ENCODE results near the gene GPS1. TPM values are rescaled to one million over a fixed set of nuclear protein-coding genes. Genes with fewer than 3 reads are reported as not detected.

Gene GPS1
- total RNA-seq, 6 donors from 2014 or later = 55.2 to 147 (median 108) TPM

DNA sequence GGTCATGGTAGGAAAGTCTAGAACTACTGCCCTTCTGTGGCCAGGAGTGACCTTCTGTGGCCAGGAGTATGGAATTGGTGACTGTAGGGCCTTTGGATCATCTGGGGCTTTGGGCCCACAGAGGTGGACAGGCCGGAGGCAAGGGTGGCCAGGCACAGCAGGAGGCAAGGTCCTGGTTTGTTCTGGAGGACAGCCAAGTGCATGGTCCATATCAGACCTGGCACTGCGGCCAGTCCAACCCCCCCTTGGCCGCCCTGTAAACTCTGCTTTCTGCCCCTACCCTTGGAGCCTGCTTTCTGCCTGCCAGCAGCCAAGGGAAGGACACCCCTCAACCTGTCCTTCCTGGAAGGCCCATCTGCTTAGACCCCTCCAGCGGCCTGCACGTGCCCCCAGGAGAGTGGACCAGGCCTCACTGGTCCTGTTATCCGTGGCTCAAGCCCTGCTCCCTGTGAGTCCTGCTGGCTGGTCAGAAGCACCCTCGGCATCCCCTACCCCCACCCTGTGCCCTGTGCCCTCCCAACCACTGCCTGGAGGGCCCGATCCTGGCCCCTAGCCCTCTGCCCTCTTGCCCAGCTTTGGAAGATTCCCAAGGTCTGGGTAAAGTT is 11.9 kb upstream of the GPS1 start:
- DNase-seq (peak in 1 of 2 donors; percentile 36), ATAC-seq (ENCODE audit: low FRiP score in 2 of 2) (no peak)
- Histone ChIP-seq H3K27me3 (no peaks in the 10 kb centered on the region), H3K9me3 (no peaks in the 10 kb centered on the region), H3K4me1 (peaks cover 14 to 26% (median 19%) of the 10 kb centered on the region in 4 donors), H3K4me3 (no peak overlapping the region), H3K36me3 (peaks cover 0 to 13% (median 0%) of the 10 kb centered on the region in 4 donors), H3K27ac (no peak overlapping the region)
- no peak for TF ChIP-seq POLR2AphosphoS5 (IDR thresholded peaks at IDR 0.05)
- TF ChIP-seq POLR2A (IDR thresholded peaks at IDR 0.05) = no peak
- no peak for TF ChIP-seq EP300 (IDR thresholded peaks at IDR 0.05)
- TF ChIP-seq, protein P1, sequence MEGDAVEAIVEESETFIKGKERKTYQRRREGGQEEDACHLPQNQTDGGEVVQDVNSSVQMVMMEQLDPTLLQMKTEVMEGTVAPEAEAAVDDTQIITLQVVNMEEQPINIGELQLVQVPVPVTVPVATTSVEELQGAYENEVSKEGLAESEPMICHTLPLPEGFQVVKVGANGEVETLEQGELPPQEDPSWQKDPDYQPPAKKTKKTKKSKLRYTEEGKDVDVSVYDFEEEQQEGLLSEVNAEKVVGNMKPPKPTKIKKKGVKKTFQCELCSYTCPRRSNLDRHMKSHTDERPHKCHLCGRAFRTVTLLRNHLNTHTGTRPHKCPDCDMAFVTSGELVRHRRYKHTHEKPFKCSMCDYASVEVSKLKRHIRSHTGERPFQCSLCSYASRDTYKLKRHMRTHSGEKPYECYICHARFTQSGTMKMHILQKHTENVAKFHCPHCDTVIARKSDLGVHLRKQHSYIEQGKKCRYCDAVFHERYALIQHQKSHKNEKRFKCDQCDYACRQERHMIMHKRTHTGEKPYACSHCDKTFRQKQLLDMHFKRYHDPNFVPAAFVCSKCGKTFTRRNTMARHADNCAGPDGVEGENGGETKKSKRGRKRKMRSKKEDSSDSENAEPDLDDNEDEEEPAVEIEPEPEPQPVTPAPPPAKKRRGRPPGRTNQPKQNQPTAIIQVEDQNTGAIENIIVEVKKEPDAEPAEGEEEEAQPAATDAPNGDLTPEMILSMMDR (IDR thresholded peaks at IDR 0.05) = no peak
- 96 to 97% methylated on average over 5 to 8 of the region's 8 CpGs for WGBS, 2 donors

DNA sequence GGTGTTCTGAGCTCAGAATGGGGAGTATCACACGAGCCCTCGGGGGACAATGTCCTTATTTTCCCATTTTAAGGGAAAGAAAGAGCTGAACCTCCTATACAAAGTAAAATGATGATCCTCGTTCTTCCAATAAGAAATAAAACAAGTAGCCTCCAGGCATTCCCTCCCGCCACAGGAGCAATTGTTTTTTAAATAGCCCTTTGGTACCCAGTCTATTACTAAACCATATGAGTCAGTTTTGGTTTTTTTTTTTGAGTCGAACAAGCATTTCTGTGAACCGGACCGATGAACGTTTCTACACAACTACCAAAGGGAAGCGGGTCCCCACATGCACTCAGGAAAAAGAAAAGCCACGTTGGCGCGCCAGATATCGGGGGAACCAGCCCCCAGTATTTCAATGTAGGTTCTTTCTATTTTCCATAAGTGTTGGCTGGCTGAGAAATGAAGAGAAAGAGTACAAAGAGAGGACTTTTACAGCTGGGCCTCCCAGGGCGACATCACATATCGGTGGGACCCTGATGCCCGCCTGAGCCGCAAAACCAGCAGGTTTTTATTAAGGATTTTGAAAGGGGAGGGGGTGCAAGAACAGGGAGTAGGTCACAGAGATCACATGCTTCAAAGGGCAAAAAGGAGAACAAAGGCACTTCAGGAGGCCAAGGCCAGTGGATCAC is 10.4 kb upstream of the GPS1 start:
- Histone ChIP-seq H3K4me3 (no peak overlapping the region), H3K4me1 (peaks cover 6 to 18% (median 13%) of the 10 kb centered on the region in 4 donors), H3K9me3 (no peaks in the 10 kb centered on the region), H3K36me3 (no peaks in the 10 kb centered on the region), H3K27ac (no peak overlapping the region), H3K27me3 (no peaks in the 10 kb centered on the region)
- TF ChIP-seq POLR2A (IDR thresholded peaks at IDR 0.05) = no peak
- TF ChIP-seq, protein P1 (IDR thresholded peaks at IDR 0.05) = no peak
- TF ChIP-seq EP300 (IDR thresholded peaks at IDR 0.05) = no peak
- TF ChIP-seq POLR2AphosphoS5 (IDR thresholded peaks at IDR 0.05) = no peak
- ATAC-seq (ENCODE audit: low FRiP score in 2 of 2) (no peak), DNase-seq (peak in 1 of 2 donors; percentile 2)
- 86% methylated on average over 17 of the region's 17 CpGs for WGBS, 2 donors

DNA sequence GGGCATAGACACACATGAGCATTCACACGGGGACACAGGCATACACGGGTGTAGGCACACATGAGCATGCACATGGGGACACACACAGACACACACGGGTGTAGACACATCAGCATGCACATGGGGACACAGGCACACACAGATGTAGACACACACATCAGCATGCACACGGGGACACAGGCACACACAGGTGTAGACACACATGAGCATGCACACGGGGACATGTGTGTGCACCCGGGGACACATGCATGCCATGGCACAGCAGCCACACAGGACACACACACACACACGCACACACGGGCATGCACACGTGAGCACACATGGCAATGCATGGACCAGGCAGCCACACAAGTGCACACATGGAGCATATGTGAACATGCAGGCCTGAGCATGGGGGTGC is 9.0 kb upstream of the GPS1 start:
- H3K4me3 ChIP-seq = no peak overlapping the region
- no peaks in the 10 kb centered on the region for H3K9me3 ChIP-seq
- DNase-seq = peak in 1 of 2 donors; percentile 27
- H3K36me3 ChIP-seq = peaks cover 0 to 10% (median 3%) of the 10 kb centered on the region in 4 donors
- WGBS, 2 donors = 62 to 95% methylated on average over 2 to 9 of the region's 9 CpGs
- no peak for TF ChIP-seq EP300 (IDR thresholded peaks at IDR 0.05)
- no peak for TF ChIP-seq POLR2A (IDR thresholded peaks at IDR 0.05)
- TF ChIP-seq POLR2AphosphoS5 (IDR thresholded peaks at IDR 0.05) = no peak
- TF ChIP-seq, protein P1 (IDR thresholded peaks at IDR 0.05) = no peak
- peaks cover 0 to 9% (median 5%) of the 10 kb centered on the region in 4 donors for H3K4me1 ChIP-seq
- ATAC-seq (ENCODE audit: low FRiP score in 2 of 2) = no peak
- no peaks in the 10 kb centered on the region for H3K27me3 ChIP-seq
- no peak overlapping the region for H3K27ac ChIP-seq

DNA sequence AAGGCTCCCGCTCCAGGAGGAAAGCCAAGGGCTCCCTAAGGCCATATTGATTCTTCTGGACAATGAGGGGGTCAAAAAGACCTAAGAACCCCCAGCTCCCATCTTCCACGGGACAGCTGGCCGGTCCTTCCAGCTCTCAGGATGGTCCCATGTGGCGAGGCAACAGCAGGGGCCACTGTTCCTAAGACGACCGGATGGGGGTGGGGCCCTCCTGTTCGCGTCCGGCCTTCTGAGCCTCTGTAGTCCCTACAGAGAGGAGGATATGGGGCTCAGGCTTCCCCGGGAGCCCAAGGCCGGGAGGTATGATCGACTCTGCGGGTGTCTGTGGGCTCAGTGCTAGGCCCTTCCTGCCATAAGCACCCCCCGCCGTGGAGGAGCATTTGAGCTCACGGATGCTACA is 8.2 kb upstream of the GPS1 start:
- ATAC-seq (ENCODE audit: low FRiP score in 2 of 2) = no peak

More for the DNA sequence above, 8.2 kb upstream of the GPS1 start:
- no peak overlapping the region for H3K27ac ChIP-seq
- TF ChIP-seq, protein P1 (IDR thresholded peaks at IDR 0.05) = no peak
- TF ChIP-seq POLR2AphosphoS5 (IDR thresholded peaks at IDR 0.05) = no peak
- no peak for TF ChIP-seq POLR2A (IDR thresholded peaks at IDR 0.05)
- TF ChIP-seq EP300 (IDR thresholded peaks at IDR 0.05) = no peak
- H3K27me3 ChIP-seq = no peaks in the 10 kb centered on the region
- H3K4me1 ChIP-seq = peaks cover 0 to 1% (median 0%) of the 10 kb centered on the region in 4 donors
- H3K9me3 ChIP-seq = no peaks in the 10 kb centered on the region
- DNase-seq = peak in 1 of 2 donors; percentile 35
- H3K4me3 ChIP-seq = no peak overlapping the region
- peaks cover 0 to 18% (median 7%) of the 10 kb centered on the region in 4 donors for H3K36me3 ChIP-seq
- 75 to 89% methylated on average over 6 to 10 of the region's 16 CpGs for WGBS, 2 donors
